HCT116 (cell line): ENCODE results near the gene RMRP. TPM values are rescaled to one million over a fixed set of nuclear protein-coding genes. Genes with fewer than 3 reads are reported as not detected.

ENCODE experiments used
- ATAC-seq: fragments of 200-7000 bp; cut with Tn5 transposase; 2 replicates; pipeline ENCODE4 v1.9.1; 2020; ENCODE audit warnings: mild to moderate bottlenecking, moderate library complexity
- BruUV-seq: library from RNA; stranded (reverse); fragments of 400-500 nt; replicated peaks from 2 replicates; lab custom pipeline; 2021; lab: Mats Ljungman, UMichigan
- CTCF ChIA-PET: fragments of 300-600 bp; sonication (Branson Sonifier 250); formaldehyde crosslinking; loops from one replicate; lab custom pipeline; 2021; ENCODE audit warnings: antibody characterized with exemption; lab: Charles Lee
- POLR2A ChIA-PET: fragments of 300-600, 350-600 bp; sonication (Branson Sonifier 250); formaldehyde crosslinking; loops from one replicate; lab custom pipeline; 2021; ENCODE audit warnings: antibody characterized with exemption; lab: Charles Lee
- RAD21 ChIA-PET, 2 experiments: fragments of 300-600 bp; sonication (Branson Sonifier 250); formaldehyde crosslinking; loops; one replicate each; lab custom pipeline; 2023; ENCODE audit warnings: low total read pairs in 2 of 2; ENCODE audit not compliant: uncharacterized antibody in 2 of 2, unreplicated experiment in 2 of 2, low non-redundant PET in 1 of 2; lab: Charles Lee
- DNase-seq: peaks from one replicate; pipeline ENCODE4 v3.0.0-alpha.2; 2010; ENCODE audit warnings: low read depth, low spot score
- H2AFZ ChIP-seq: fragments of 200-600 bp; shearing (Covaris generic), sonication (generic); 2 replicates; pipeline ENCODE4 v1.6.1; 2017; ENCODE audit warnings: low read depth, mixed run types, mixed read lengths, antibody characterized with exemption, low read length; ENCODE audit not compliant: poor library complexity, severe bottlenecking
- H3K27ac ChIP-seq: 2 replicates; pipeline ENCODE4 v1.5.1; 2012; ENCODE audit warnings: low read depth, low read length
- H3K27me3 ChIP-seq: fragments of 200-600 bp; sonication (generic); 2 replicates; pipeline ENCODE4 v1.6.1; 2016; ENCODE audit warnings: mixed run types, low read length, mixed read lengths; ENCODE audit not compliant: insufficient read depth
- H3K36me3 ChIP-seq, 2 experiments: fragments of 200-500 bp in 1 of 2; fragments of 200-600 bp in 1 of 2; sonication (Bioruptor generic) in 1 of 2; sonication (generic) in 1 of 2; 2 replicates each; pipeline versions ENCODE4 v1.5.1 to v1.6.1; 2014 to 2016; ENCODE audit warnings: low read length in 2 of 2, inconsistent platforms in 1 of 2, mixed read lengths in 1 of 2, mixed run types in 1 of 2; ENCODE audit not compliant: insufficient read depth in 2 of 2, control insufficient read depth in 1 of 2
- H3K4me1 ChIP-seq, 2 experiments: fragments of 200-600 bp in 1 of 2; sonication (generic) in 1 of 2; 2 replicates each; pipeline versions ENCODE4 v1.5.1 to v1.6.1; 2012 to 2017; ENCODE audit warnings: low read length in 2 of 2, inconsistent platforms in 1 of 2, mild to moderate bottlenecking in 1 of 2, mixed read lengths in 1 of 2, mixed run types in 1 of 2, moderate library complexity in 1 of 2; ENCODE audit not compliant: insufficient read depth in 2 of 2, control insufficient read depth in 1 of 2
- H3K4me2 ChIP-seq: fragments of 200-600 bp; sonication (generic); 2 replicates; pipeline ENCODE4 v1.6.1; 2017; ENCODE audit warnings: mixed run types, low read length, mixed read lengths
- H3K4me3 ChIP-seq, 2 experiments: fragments of 200-600 bp in 1 of 2; sonication (generic) in 1 of 2; replicated peaks in 1 of 2; 2 replicates each; pipeline ENCODE4 v1.5.1; 2011 to 2016; ENCODE audit warnings: low read length in 2 of 2, control low read depth in 1 of 2, low read depth in 1 of 2, mild to moderate bottlenecking in 1 of 2, mixed read lengths in 1 of 2, mixed run types in 1 of 2
- H3K79me2 ChIP-seq: fragments of 200-600 bp; sonication (generic); 2 replicates; pipeline ENCODE4 v1.6.1; 2017; ENCODE audit warnings: mild to moderate bottlenecking, mixed run types, low read length, moderate library complexity, mixed read lengths; ENCODE audit not compliant: insufficient read depth
- H3K9ac ChIP-seq: fragments of 200-600 bp; sonication (generic); 2 replicates; pipeline ENCODE4 v1.6.1; 2016; ENCODE audit warnings: low read length, mixed read lengths
- H3K9me2 ChIP-seq: fragments of 200-600 bp; sonication (generic), shearing (Covaris generic); 2 replicates; pipeline ENCODE4 v1.6.1; 2017; ENCODE audit warnings: mixed run types, mild to moderate bottlenecking, moderate library complexity; ENCODE audit not compliant: insufficient read depth
- H3K9me3 ChIP-seq, 2 experiments: fragments of 200-500 bp in 1 of 2; fragments of 200-600 bp in 1 of 2; sonication (Bioruptor generic) in 1 of 2; sonication (generic) in 1 of 2; 2 replicates each; pipeline ENCODE4 v1.6.1; 2014 to 2017; ENCODE audit warnings: low read length in 2 of 2, mixed read lengths in 2 of 2, inconsistent platforms in 1 of 2, low read depth in 1 of 2, mild to moderate bottlenecking in 1 of 2, mixed run types in 1 of 2, moderate library complexity in 1 of 2; ENCODE audit not compliant: control insufficient read depth in 1 of 2, insufficient read depth in 1 of 2
- H4K20me1 ChIP-seq: fragments of 200-600 bp; sonication (generic), shearing (Covaris generic); 2 replicates; pipeline ENCODE4 v1.6.1; 2017; ENCODE audit warnings: mixed run types, mild to moderate bottlenecking, moderate library complexity; ENCODE audit not compliant: insufficient read depth
- CBX3 ChIP-seq: IDR thresholded peaks from 2 replicates; pipeline ENCODE4 v1.6.1; 2012; ENCODE audit warnings: low read depth
- CEBPB ChIP-seq: IDR thresholded peaks from 2 replicates; pipeline ENCODE4 v1.6.1; 2012; ENCODE audit warnings: low read depth
- ELF1 ChIP-seq: IDR thresholded peaks from 2 replicates; pipeline ENCODE4 v1.6.1; 2012; ENCODE audit warnings: low read depth, borderline replicate concordance
- EZH2phosphoT487 ChIP-seq: fragments of 200-600 bp; IDR thresholded peaks from 2 replicates; pipeline ENCODE4 v1.6.1; 2018; ENCODE audit warnings: antibody characterized with exemption, borderline replicate concordance
- MAX ChIP-seq: IDR thresholded peaks from 2 replicates; pipeline ENCODE4 v1.6.1; 2012
- POLR2AphosphoS5 ChIP-seq: IDR thresholded peaks from 2 replicates; pipeline ENCODE4 v1.6.1; 2011; ENCODE audit warnings: mild to moderate bottlenecking, low read depth, low read length, moderate library complexity
- SIN3A ChIP-seq: IDR thresholded peaks from 2 replicates; pipeline ENCODE4 v1.6.1; 2012; ENCODE audit warnings: low read depth
- ZNF274 ChIP-seq: fragments of 200-500 bp; sonication (Bioruptor generic); IDR thresholded peaks from 2 replicates; pipeline ENCODE4 v1.6.1; 2014; ENCODE audit warnings: mild to moderate bottlenecking, low read depth, low read length, inconsistent platforms
- intact Hi-C: fragments of 100-400 bp; cut with micrococcal nuclease; formaldehyde crosslinking; loops from 2 replicates; pipeline ENCODE4 v1.10.0; 2022
- total RNA-seq: library from RNA; stranded (reverse); gene quantifications from one replicate; pipeline ENCODE4 v1.2.1, GENCODE V29; 2021; ENCODE audit not compliant: unreplicated experiment
- TF ChIP-seq, protein P1 (sequence below): IDR thresholded peaks from 2 replicates; pipeline ENCODE4 v1.6.1; 2012; ENCODE audit warnings: low read depth
- TF ChIP-seq, protein P2 (sequence below), 3 experiments: fragments of 200-600 bp in 1 of 3; sonication (generic) in 1 of 3; IDR thresholded peaks in 2 of 3; conservative IDR thresholded peaks in 1 of 3; 2 replicates each; pipeline ENCODE4 v1.5.1; 2012 to 2017; ENCODE audit warnings: low read depth in 2 of 3, low read length in 2 of 3, antibody characterized with exemption in 1 of 3, borderline replicate concordance in 1 of 3, control low read depth in 1 of 3, mild to moderate bottlenecking in 1 of 3, mixed read lengths in 1 of 3, mixed run types in 1 of 3, moderate library complexity in 1 of 3; ENCODE audit not compliant: insufficient read depth in 1 of 3
- TF ChIP-seq, protein P3 (sequence below): IDR thresholded peaks from 2 replicates; pipeline ENCODE4 v1.6.1; 2011; ENCODE audit warnings: mild to moderate bottlenecking, low read length, moderate library complexity; ENCODE audit not compliant: insufficient replicate concordance; ENCODE audit errors: extremely low read depth

The RMRP gene
- total RNA-seq, 1 experiment from 2014 or later: 30,969 TPM

- DNase-seq: no peak
- ChIA-PET RAD21 (no interaction called here), CTCF (interaction anchor here (1.4 to 2.6 kb wide), 2 partner anchors 9 to 79 kb away, joined by 4 to 12 read pairs; no protein-coding TSS in a partner anchor), POLR2A (interaction anchor here (0.6 kb wide), 1 partner anchor 576 kb away, joined by 5 read pairs; the partner anchor contains the start of gene FANCG)
- H3K79me2 ChIP-seq: no peaks in the 10 kb centered on the region
- H3K9ac ChIP-seq: no peak overlapping the region
- no peak overlapping the region for H3K4me3 ChIP-seq
- H3K4me2 ChIP-seq: no peak overlapping the region
- H3K27ac ChIP-seq: no peak overlapping the region
- no TSS peak for BruUV-seq
- H3K9me2 ChIP-seq: no peaks in the 10 kb centered on the region
- peaks cover 2 to 10% of the 10 kb centered on the region in 2 experiments; a peak in 2 of 4 replicates for H3K36me3 ChIP-seq
- H3K27me3 ChIP-seq: no peaks in the 10 kb centered on the region
- H4K20me1 ChIP-seq: no peaks in the 10 kb centered on the region
- peaks cover 10 to 39% of the 10 kb centered on the region in 2 experiments; a peak in 3 of 4 replicates for H3K4me1 ChIP-seq
- intact Hi-C loops: loop anchor here (2.0 to 10.0 kb wide), 3 partner anchors 34 to 542 kb away; partner anchors contain the start of genes ATOSB and TESK1
- no peak for TF ChIP-seq POLR2AphosphoS5
- ATAC-seq: no peak
- no peaks in the 10 kb centered on the region for H3K9me3 ChIP-seq
- H2AFZ ChIP-seq: no peak overlapping the region
Observed at GRCh38 chr9:35656348-35656747, 1.5 kb downstream of the RMRP start.

DNA sequence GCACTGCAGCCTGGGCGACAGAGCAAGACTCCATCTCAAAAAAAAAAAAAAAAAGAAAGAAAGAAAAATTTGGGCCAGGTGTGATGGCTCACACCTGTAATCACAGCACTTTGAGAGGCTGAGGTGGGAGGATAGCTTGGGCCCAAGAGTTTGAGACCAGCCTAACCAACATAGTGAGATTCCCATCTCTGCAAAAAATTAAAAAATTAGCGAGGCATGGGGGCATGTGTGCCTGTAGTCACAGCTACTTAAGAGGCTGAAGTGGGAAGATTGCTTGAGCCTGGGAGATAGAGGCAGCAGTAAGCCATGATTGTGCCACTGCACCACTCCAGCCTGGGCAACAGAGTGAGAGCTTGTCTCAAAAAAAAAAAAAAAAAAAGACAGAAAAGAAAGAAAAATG lies 4.2 kb downstream of the RMRP start:
- Histone ChIP-seq H3K4me3 (no peak overlapping the region), H3K27me3 (no peaks in the 10 kb centered on the region), H4K20me1 (no peaks in the 10 kb centered on the region), H3K9me2 (no peaks in the 10 kb centered on the region), H3K27ac (no peak overlapping the region), H3K9me3 (no peaks in the 10 kb centered on the region), H3K4me2 (no peak overlapping the region), H3K4me1 (peaks cover 5 to 21% of the 10 kb centered on the region in 2 experiments; a peak in 3 of 4 replicates), H3K36me3 (no peaks in the 10 kb centered on the region), H3K9ac (no peak overlapping the region), H3K79me2 (no peaks in the 10 kb centered on the region), H2AFZ (no peak overlapping the region)
- ATAC-seq: no peak
- ChIA-PET RAD21 (interaction anchor here in 1 of 2 experiments (0.7 kb wide), 1 partner anchor 115 kb away, joined by 3 read pairs; no protein-coding TSS in a partner anchor), CTCF (no interaction called here), POLR2A (no interaction called here)
- intact Hi-C loops: loop anchor here (10.0 kb wide), 1 partner anchor 539 kb away; the partner anchor contains the start of gene ATOSB
- BruUV-seq: no TSS peak
- DNase-seq: no peak
- TF ChIP-seq CBX3 (no peak), ELF1 (no peak), EZH2phosphoT487 (no peak), CEBPB (no peak), ZNF274 (no peak), MAX (no peak), SIN3A (no peak)
- TF ChIP-seq, protein P1, sequence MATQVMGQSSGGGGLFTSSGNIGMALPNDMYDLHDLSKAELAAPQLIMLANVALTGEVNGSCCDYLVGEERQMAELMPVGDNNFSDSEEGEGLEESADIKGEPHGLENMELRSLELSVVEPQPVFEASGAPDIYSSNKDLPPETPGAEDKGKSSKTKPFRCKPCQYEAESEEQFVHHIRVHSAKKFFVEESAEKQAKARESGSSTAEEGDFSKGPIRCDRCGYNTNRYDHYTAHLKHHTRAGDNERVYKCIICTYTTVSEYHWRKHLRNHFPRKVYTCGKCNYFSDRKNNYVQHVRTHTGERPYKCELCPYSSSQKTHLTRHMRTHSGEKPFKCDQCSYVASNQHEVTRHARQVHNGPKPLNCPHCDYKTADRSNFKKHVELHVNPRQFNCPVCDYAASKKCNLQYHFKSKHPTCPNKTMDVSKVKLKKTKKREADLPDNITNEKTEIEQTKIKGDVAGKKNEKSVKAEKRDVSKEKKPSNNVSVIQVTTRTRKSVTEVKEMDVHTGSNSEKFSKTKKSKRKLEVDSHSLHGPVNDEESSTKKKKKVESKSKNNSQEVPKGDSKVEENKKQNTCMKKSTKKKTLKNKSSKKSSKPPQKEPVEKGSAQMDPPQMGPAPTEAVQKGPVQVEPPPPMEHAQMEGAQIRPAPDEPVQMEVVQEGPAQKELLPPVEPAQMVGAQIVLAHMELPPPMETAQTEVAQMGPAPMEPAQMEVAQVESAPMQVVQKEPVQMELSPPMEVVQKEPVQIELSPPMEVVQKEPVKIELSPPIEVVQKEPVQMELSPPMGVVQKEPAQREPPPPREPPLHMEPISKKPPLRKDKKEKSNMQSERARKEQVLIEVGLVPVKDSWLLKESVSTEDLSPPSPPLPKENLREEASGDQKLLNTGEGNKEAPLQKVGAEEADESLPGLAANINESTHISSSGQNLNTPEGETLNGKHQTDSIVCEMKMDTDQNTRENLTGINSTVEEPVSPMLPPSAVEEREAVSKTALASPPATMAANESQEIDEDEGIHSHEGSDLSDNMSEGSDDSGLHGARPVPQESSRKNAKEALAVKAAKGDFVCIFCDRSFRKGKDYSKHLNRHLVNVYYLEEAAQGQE: no peak
- TF ChIP-seq, protein P2, sequence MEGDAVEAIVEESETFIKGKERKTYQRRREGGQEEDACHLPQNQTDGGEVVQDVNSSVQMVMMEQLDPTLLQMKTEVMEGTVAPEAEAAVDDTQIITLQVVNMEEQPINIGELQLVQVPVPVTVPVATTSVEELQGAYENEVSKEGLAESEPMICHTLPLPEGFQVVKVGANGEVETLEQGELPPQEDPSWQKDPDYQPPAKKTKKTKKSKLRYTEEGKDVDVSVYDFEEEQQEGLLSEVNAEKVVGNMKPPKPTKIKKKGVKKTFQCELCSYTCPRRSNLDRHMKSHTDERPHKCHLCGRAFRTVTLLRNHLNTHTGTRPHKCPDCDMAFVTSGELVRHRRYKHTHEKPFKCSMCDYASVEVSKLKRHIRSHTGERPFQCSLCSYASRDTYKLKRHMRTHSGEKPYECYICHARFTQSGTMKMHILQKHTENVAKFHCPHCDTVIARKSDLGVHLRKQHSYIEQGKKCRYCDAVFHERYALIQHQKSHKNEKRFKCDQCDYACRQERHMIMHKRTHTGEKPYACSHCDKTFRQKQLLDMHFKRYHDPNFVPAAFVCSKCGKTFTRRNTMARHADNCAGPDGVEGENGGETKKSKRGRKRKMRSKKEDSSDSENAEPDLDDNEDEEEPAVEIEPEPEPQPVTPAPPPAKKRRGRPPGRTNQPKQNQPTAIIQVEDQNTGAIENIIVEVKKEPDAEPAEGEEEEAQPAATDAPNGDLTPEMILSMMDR (IDR thresholded peaks at IDR 0.05 in 2 of 3, conservative IDR thresholded peaks at IDR 0.05 in 1 of 3; ENCODE audit: borderline replicate concordance in 1 of 3, insufficient read depth in 1 of 3, low read depth in 2 of 3, low read length in 2 of 3): no peak
- TF ChIP-seq, protein P3, sequence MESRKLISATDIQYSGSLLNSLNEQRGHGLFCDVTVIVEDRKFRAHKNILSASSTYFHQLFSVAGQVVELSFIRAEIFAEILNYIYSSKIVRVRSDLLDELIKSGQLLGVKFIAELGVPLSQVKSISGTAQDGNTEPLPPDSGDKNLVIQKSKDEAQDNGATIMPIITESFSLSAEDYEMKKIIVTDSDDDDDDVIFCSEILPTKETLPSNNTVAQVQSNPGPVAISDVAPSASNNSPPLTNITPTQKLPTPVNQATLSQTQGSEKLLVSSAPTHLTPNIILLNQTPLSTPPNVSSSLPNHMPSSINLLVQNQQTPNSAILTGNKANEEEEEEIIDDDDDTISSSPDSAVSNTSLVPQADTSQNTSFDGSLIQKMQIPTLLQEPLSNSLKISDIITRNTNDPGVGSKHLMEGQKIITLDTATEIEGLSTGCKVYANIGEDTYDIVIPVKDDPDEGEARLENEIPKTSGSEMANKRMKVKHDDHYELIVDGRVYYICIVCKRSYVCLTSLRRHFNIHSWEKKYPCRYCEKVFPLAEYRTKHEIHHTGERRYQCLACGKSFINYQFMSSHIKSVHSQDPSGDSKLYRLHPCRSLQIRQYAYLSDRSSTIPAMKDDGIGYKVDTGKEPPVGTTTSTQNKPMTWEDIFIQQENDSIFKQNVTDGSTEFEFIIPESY: no peak
